NT2/D1 (cell line): ENCODE results near the gene SLC38A5.

ENCODE experiments used
- YY1 ChIP-seq: IDR thresholded peaks from 2 replicates; pipeline ENCODE4 v1.6.1; 2011; ENCODE audit not compliant: insufficient read length, insufficient read depth
- ZNF274 ChIP-seq: IDR thresholded peaks from 2 replicates; pipeline ENCODE4 v1.6.1; 2011; ENCODE audit warnings: mild to moderate bottlenecking, low read depth, low read length

DNA sequence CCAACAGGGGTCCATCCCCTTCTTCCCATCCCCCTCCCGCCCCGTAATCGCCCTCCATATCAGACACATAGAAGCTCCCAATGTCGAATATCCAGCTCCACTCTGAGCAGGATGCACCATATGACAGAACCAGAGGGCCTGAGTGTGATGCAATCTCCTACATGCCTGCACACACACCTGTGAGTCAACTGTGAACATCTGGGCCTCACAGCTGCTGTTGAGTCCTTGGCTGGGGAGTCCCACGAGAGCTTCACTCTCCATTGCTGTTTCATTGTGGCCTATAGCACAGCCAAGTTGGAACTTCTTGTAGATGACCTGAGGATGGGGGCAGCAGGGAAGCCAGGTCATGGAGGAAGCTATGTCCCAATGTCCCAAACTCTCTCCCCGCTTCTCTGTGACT lies 8.2 kb downstream of the SLC38A5 start:
- no peak for TF ChIP-seq YY1
- TF ChIP-seq ZNF274, result no peak
